C1 segment of cervical spinal cord (tissue), 14 donors: ENCODE data around the gene TLE5.
"Not testable (repeated sequence)": the region's sequence is repeated elsewhere in the genome, so short reads cannot be mapped to it uniquely, and the experiment has no call there.

Source experiments
- DNase-seq, 14 donors: peaks; one replicate each; lab custom pipeline; 2025; lab: John Stamatoyannopoulos, UW

Gene TLE5

GRCh38 chr19:3027981-3028304, 34.4 kb downstream of the TLE5 start:
- no peak for DNase-seq

DNA sequence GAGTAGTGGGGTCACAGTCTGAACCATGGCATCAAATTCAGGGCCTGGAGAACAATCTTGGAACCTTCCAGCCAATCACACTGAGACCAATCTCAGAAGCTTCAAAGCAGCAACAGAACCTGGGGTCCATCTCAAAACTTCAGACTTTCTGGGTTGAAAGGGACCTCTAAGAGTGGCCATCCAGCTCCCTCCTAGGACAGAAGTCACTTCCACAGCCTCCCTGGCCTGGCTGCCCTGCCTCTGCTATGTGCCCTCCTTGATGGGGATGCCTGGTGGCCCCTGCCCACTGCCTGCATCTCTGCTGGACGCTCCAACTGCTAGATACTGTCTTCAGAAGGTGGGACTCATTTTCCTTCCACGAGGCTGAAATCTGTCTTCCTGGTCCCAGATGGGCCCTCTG, 35.0 kb downstream of the TLE5 start:
- no peak for DNase-seq

DNA sequence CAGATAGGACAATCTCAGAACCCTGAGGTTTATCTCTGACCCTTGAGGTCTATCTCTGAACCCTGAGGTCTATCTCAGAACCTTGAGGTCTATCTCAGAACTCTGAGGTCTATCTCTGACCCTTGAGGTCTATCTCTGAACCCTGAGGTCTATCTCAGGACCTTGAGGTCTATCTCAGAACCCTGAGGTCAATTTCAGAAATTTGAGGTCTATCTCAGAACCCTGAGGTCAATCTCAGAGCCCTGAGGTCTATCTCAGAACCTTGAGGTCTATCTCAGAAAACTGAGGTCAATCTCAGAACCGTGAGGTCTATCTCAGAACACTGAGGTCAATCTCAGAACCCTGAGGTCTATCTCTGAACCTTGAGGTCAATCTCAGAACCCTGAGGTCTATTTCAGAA, 35.5 kb downstream of the TLE5 start:
- DNase-seq: no peak

DNA sequence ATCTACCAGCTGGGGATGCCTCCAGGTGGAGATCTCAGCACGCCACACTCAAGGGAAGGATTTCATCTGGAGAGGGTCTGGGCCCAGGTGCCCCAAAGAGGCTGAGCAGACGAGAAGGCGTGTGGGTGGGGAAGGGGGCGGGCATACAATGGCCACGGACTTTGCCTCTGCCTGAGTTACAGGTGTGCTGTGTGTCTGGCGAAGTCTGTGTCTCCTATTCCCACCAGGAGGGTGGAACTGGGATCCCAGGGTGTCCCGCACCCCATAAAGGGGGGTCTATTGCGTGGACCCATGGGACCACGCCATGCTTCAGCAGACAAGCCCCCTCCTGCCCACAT, 36.8 kb downstream of the TLE5 start:
- DNase-seq: no peak

DNA sequence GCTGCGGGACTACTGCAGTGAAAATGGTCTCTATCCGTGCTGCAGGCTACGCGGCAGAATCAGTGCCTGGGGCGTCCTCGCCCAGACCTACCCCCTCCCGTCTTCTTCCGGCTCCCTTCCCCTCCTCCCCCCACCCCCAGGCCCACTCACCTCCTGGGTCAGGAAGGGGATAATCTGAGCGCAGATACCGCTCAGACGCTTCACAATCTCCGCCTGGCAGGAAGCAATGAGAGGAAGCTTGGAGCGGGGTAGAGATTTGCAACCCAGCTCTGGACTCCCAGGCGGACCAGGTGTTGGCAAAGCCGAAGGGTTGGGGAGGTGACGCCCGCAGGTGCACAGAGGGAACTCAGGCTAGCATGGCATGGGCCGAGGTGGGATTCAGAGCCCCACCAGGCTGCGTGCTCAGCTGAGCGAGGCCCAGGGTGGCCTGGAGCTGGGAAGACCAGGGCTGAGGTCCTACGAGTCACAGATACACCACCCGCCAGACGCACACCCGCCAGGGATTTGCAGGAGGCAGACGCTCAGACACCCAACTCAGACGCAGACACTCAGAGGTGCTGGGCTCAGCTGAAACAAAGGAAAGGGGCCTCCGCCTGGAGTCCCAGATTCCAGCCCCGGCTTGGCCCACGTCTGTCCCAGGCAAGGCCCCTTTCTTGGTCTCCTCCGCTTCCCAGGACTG, 37.3 kb downstream of the TLE5 start:
- DNase-seq: peak in 1 of 14 donors; percentile 66

- DNase-seq: no peak
Measured at GRCh38 chr19:3024509-3024869, 37.8 kb downstream of the TLE5 start.

GRCh38 chr19:3020321-3020960, 41.9 kb downstream of the TLE5 start:
- peak in 1 of 14 donors; percentile 0 for DNase-seq

GRCh38 chr19:3019211-3019854, 43.0 kb downstream of the TLE5 start:
- DNase-seq: no peak

GRCh38 chr19:3017923-3018322, 44.4 kb downstream of the TLE5 start:
- no peak for DNase-seq

DNA sequence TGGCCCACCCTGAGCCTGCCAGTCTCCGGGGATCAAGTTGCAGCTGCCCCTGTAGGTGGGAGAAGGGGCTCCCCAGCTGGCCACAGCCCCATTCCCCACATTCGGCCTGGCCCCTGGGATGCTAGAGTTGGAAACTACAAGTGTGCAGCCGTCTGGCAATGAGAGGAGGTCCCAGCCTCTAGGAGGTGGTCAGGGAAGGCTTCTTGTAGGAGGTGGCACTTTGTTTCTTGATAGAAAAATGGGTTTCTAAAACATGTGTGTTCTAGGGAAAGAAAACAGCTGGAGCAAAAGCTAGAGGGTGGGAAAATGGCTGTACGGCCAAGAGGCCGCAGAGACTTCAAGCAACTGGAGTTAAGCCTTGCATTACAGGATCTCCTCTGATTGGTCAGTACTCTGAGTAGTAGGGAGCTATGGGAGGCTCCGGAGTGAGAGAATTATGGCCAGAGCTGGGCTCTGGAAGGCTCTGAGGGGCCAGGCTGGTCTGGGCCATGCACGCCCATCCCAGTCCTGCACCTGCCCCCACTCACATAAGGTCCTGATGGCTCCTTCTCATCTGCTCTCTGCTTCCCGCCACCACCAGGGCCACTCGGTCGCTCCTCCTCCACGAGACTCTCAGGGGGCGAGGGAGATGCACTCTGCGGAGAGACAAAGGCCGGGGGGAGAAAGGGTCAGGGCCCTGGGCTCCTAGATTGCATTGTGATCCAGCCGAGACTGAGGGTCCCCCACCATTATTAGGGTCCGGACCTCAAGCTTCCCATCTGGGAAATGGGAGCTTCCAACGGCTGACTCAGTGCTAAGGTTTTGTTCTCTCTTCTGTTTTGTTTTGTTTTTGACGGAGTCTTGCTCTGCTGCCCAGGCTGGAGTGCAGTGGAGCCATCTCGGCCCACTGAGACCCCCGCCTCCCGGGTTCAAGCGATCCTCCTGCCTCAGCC, 46.9 kb downstream of the TLE5 start:
- DNase-seq: no peak

DNA sequence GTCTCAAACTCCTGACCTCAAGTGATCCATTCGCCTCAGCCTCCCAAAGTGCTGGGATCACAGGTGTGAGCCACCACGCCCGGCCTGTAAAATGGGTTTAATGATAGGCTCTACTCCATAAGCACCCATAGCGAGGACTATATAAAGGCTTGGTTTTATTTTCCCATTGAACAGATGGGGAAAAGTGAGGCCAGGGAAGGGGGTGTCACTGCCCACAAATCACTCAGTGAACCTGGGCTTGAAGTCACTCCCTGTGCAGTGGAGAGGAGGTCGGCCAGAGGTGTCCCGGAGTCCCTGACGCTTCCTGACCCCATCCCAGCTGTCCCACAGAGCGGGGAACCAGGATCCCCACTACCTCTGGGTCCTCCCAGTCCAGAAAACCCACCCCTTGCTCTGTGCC, 48.2 kb downstream of the TLE5 start:
- DNase-seq: no peak

GRCh38 chr19:3013263-3013725, 49.0 kb downstream of the TLE5 start:
- no peak for DNase-seq

GRCh38 chr19:3012621-3013262, 49.6 kb downstream of the TLE5 start:
- no peak for DNase-seq

GRCh38 chr19:3012059-3012458, 50.2 kb downstream of the TLE5 start:
- not testable (repeated sequence) for DNase-seq

DNA sequence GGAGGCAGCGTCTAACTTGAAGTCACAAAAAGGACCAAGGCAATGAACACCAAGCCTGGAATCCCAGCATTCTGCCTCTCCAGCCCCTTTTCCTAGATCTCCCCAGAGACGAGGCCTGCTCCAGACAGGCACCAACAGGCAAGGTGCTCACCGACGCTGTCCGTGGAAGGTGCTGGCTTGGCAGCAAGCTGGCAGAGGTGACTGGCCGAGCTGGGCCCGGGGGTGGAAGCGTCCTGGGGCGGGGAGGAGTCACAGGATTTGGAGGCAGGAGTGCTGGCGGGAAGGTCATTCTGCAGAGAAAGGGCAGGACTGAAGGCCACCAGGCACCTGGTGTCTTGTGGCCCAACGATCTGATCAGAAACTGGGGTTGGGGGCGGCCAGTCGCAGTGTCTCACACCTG, 51.4 kb downstream of the TLE5 start:
- no peak for DNase-seq

- no peak for DNase-seq
Measured at GRCh38 chr19:3008994-3009393, 53.3 kb downstream of the TLE5 start.

DNA sequence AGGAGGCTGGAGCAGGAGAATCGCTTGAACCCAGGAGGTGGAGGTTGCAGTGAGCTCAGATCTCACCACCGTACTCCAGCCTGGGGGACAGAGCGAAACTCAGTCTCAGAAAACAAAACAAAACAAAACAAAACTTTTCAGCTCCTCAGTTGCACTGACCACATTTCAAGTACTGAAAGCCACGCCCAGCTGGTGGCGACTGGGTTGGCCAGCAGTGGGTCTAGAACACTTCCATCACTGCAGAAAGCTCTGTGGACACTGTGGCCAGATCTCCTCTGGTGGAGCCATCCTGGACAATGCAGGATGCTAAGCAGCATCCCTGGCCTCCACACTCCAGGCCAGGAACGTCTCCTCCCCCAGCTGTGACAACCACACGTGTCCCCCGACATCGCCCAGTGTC, 54.3 kb downstream of the TLE5 start:
- no peak for DNase-seq

GRCh38 chr19:3006075-3006767, 56.1 kb downstream of the TLE5 start:
- DNase-seq: no peak

DNA sequence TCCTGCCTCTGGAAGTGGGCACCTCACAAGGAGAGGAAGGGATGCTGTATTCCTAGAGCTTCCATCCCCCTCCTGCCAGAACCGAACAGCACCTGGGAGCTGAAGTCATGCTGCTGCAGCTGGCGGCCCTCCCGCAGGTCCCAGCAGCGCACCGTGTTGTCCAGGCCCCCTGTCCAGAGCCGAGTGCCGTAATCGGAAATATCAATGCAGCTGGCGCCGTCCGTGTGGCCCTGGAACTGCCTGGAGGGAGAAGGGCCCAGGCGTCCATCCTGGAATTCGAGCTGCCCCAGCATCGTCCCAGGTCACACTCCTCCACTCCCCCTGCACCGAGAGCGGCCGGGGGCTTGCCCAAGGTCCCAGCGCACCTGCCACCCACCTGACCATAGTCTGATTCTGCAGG, 57.0 kb downstream of the TLE5 start:
- DNase-seq: no peak

- DNase-seq: no peak
Measured at GRCh38 chr19:3004522-3004921, 57.8 kb downstream of the TLE5 start.

DNA sequence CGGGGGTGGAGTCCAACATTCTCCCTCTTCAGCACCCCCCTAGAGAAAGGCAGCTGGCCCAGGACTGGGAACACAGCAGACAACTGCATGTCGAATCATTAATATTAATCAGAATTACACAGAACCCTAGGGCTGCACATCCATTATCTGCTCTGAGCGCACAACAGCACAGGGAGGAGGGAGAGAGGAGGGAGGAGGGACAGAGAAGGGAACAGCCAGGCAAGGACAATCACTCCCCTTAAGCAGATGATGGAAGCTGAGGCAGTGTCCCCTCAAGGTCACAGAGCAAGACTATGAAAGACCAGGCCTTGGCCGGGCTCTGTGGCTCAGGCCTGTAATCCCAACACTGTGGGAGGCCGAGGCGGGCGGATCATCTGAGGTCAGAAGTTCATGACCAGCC, 59.2 kb downstream of the TLE5 start:
- DNase-seq: no peak
